Loucy (cell line): ENCODE measurements around the gene FXYD6.

Source experiments
- CTCF ChIP-seq: fragments of 200-600 bp; sonication (generic); conservative IDR thresholded peaks from 2 replicates; pipeline ENCODE4 v1.5.1; 2014; ENCODE audit warnings: mild to moderate bottlenecking, antibody characterized with exemption, low read length
- EZH2phosphoT487 ChIP-seq: fragments of 200-600 bp; IDR thresholded peaks from 2 replicates; pipeline ENCODE4 v1.6.1; 2018; ENCODE audit warnings: antibody characterized with exemption, mild to moderate bottlenecking, moderate library complexity, borderline replicate concordance

GRCh38 chr11:117834068-117834810 is 42.2 kb downstream of the FXYD6 start:
- no peak for TF ChIP-seq CTCF
- TF ChIP-seq EZH2phosphoT487 = no peak
